ENCODE results near the gene CISD2. TPM values are rescaled to one million over a fixed set of nuclear protein-coding genes. Genes with fewer than 3 reads are reported as not detected.
A peak's percentile ranks its signal among the peaks of the same experiment; 100 is the strongest.
"Not testable (repeated sequence)": the region's sequence is repeated elsewhere in the genome, so short reads cannot be mapped to it uniquely, and the experiment has no call there.

The CISD2 gene
- total RNA-seq, 5 donors from 2014 or later (not counting 1 experiment from before 2014, with no cell fraction given) = 12.2 to 14.2 (median 13.1) TPM

DNA sequence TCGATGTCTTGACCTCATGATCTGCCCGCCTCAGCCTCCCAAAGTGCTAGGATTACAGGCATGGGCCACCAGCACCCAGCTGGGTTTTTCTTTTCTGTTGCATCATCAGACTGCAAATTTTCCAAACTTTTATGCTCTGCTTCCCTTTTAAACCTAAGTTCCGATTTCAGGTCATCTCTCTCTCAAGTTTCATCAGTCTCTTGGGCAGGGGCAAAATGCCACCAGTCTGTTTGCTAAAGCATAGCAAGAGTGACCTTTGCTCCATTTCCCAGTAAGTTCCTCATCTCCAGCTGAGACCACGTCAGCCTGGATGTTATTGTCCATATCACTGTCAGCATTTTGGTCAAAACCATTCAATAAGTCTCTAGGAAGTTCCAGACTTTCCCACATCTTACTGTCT, 9.6 kb downstream of the CISD2 start:
- H3K27me3 ChIP-seq (replicated peaks in 1 of 2; ENCODE audit: control insufficient read depth in 2 of 2, extremely low read depth in 1 of 2, insufficient read depth in 2 of 2, low read length in 1 of 2); H3K27me3 Mint-ChIP-seq; ATAC-seq (replicated peaks in 1 of 4); DNase-seq; H3K4me1 ChIP-seq (ENCODE audit: control insufficient read depth in 1 of 2, extremely low read depth in 1 of 2, insufficient read depth in 2 of 2, low read length in 2 of 2); H3K27ac Mint-ChIP-seq; CTCF ChIA-PET; H3K4me3 Mint-ChIP-seq; H3K4me3 ChIP-seq (ENCODE audit: control insufficient read depth in 1 of 2, extremely low read depth in 1 of 2, low read length in 1 of 2); H3K9me3 ChIP-seq; H3K27ac ChIP-seq (ENCODE audit: low read length); H3K9me3 Mint-ChIP-seq; POLR2A ChIA-PET: not testable (repeated sequence)
- 91% methylated on average over 3 of the region's 4 CpGs for WGBS (ENCODE audit: insufficient coverage)
- peaks cover 4 to 22% (median 21%) of the 10 kb centered on the region in 3 donors for H3K4me1 Mint-ChIP-seq
- H3K36me3 ChIP-seq (ENCODE audit: control insufficient read depth in 2 of 2, extremely low read depth in 1 of 2, insufficient read depth in 1 of 2, low read length in 1 of 2) = peaks cover 0 to 15% of the 10 kb centered on the region in 2 donors
- peaks cover 45% of the 10 kb centered on the region for H3K36me3 Mint-ChIP-seq

DNA sequence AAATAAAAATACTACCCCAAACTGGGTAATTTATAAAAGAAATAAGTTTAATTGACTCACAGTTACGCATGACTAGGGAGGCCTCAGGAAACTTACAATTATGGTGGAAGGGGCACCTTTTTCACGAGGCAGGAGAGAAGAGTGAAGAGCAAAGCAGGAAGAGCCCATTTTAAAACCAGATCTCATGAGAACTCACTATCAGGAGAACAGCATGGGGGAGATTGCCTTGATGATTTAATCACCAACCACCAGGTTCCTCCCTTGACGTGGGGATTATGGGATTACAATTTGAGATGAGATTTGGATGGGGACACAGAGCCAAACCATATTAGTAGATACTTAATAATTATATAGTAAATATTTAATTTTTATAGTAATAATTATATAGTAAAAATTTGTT, 10.1 kb downstream of the CISD2 start:
- H3K9me3 Mint-ChIP-seq = peaks cover 0 to 7% (median 0%) of the 10 kb centered on the region in 3 donors
- Histone ChIP-seq H3K27me3 (replicated peaks in 1 of 2; ENCODE audit: control insufficient read depth in 2 of 2, extremely low read depth in 1 of 2, insufficient read depth in 2 of 2, low read length in 1 of 2) (no peaks in the 10 kb centered on the region), H3K4me1 (ENCODE audit: control insufficient read depth in 1 of 2, extremely low read depth in 1 of 2, insufficient read depth in 2 of 2, low read length in 2 of 2) (no peaks in the 10 kb centered on the region), H3K4me3 (ENCODE audit: control insufficient read depth in 1 of 2, extremely low read depth in 1 of 2, low read length in 1 of 2) (no peak overlapping the region), H3K36me3 (ENCODE audit: control insufficient read depth in 2 of 2, extremely low read depth in 1 of 2, insufficient read depth in 1 of 2, low read length in 1 of 2) (peaks cover 0 to 15% of the 10 kb centered on the region in 2 donors), H3K27ac (ENCODE audit: low read length) (no peak overlapping the region), H3K9me3 (no peaks in the 10 kb centered on the region)
- WGBS (ENCODE audit: insufficient coverage) = no CpG with 5 or more reads among the region's 3 CpGs
- ChIA-PET POLR2A (interaction anchor here in 1 of 2 donors (0.8 kb wide), 1 partner anchor 198 kb away, joined by 5 read pairs; no protein-coding TSS in a partner anchor), CTCF (no interaction called here)
- DNase-seq (no peak), ATAC-seq (replicated peaks in 1 of 4) (no peak)
- H3K4me1 Mint-ChIP-seq = peaks cover 9 to 23% (median 21%) of the 10 kb centered on the region in 3 donors
- no peak overlapping the region for H3K27ac Mint-ChIP-seq
- peaks cover 43% of the 10 kb centered on the region for H3K36me3 Mint-ChIP-seq
- H3K4me3 Mint-ChIP-seq = no peak overlapping the region
- no peaks in the 10 kb centered on the region for H3K27me3 Mint-ChIP-seq

DNA sequence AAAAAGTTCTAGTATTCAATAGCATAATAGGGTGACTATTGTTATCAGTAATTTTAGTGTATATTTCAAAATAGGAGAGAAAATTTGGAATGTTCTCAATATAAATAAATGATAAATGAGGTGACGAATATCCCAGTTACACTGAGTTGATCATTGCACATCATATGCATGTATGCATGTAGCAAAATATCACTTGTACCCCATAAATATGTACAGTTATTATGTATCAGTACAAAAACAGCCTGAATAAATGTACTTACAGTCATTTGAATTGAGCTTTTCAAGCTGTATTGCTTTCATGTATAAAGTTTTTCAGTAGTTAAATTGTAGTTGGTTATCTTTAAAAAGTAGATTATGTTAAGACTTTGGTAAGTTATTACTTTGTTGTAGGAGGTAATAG, 12.6 kb downstream of the CISD2 start:
- Mint-ChIP-seq H3K36me3 (peaks cover 26% of the 10 kb centered on the region), H3K9me3 (peaks cover 0 to 7% (median 0%) of the 10 kb centered on the region in 3 donors), H3K27ac (no peak overlapping the region), H3K4me1 (peaks cover 12 to 14% (median 13%) of the 10 kb centered on the region in 3 donors), H3K27me3 (no peaks in the 10 kb centered on the region), H3K4me3 (no peak overlapping the region)
- Histone ChIP-seq H3K4me1 (ENCODE audit: control insufficient read depth in 1 of 2, extremely low read depth in 1 of 2, insufficient read depth in 2 of 2, low read length in 2 of 2) (no peaks in the 10 kb centered on the region), H3K27ac (ENCODE audit: low read length) (no peak overlapping the region), H3K27me3 (replicated peaks in 1 of 2; ENCODE audit: control insufficient read depth in 2 of 2, extremely low read depth in 1 of 2, insufficient read depth in 2 of 2, low read length in 1 of 2) (no peaks in the 10 kb centered on the region), H3K36me3 (ENCODE audit: control insufficient read depth in 2 of 2, extremely low read depth in 1 of 2, insufficient read depth in 1 of 2, low read length in 1 of 2) (peaks cover 0 to 5% of the 10 kb centered on the region in 2 donors), H3K9me3 (no peaks in the 10 kb centered on the region), H3K4me3 (ENCODE audit: control insufficient read depth in 1 of 2, extremely low read depth in 1 of 2, low read length in 1 of 2) (no peak overlapping the region)
- DNase-seq (no peak), ATAC-seq (replicated peaks in 1 of 4) (no peak)
- no CpG with 5 or more reads among the region's 1 CpG for WGBS (ENCODE audit: insufficient coverage)
- ChIA-PET CTCF (interaction anchor here in 1 of 2 donors (0.6 kb wide), 1 partner anchor 145 kb away, joined by 3 read pairs; no protein-coding TSS in a partner anchor), POLR2A (interaction anchor here in 1 of 2 donors (0.7 kb wide), 1 partner anchor 295 kb away, joined by 3 read pairs; no protein-coding TSS in a partner anchor)

DNA sequence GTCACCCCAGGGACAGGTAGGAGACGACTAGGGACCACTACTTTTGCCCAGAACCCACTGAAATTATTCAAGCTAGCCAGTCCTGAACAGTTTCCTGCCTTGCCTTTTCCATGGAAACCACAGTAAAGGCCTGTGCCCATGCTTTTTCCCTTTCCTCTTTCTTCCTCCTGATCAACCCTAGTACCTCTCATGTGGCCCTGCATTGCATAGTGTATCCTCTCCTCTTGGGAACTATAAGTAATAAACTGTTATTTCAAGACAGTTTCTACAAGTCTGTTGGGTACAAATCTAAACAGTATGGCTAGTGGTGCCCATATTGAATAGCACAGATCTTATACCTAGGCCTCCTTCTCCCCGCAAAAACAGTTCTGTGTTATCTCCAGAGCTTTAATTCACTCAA, 14.5 kb downstream of the CISD2 start:
- Mint-ChIP-seq H3K4me3 (no peak overlapping the region), H3K36me3 (peaks cover 21% of the 10 kb centered on the region), H3K27ac (peak overlapping the region in 1 of 2 donors; percentile 44), H3K9me3 (peaks cover 0 to 3% (median 0%) of the 10 kb centered on the region in 3 donors), H3K27me3 (no peaks in the 10 kb centered on the region), H3K4me1 (peaks cover 12 to 14% (median 13%) of the 10 kb centered on the region in 3 donors)
- Histone ChIP-seq H3K4me3 (ENCODE audit: control insufficient read depth in 1 of 2, extremely low read depth in 1 of 2, low read length in 1 of 2) (no peak overlapping the region), H3K9me3 (no peaks in the 10 kb centered on the region), H3K27me3 (replicated peaks in 1 of 2; ENCODE audit: control insufficient read depth in 2 of 2, extremely low read depth in 1 of 2, insufficient read depth in 2 of 2, low read length in 1 of 2) (no peaks in the 10 kb centered on the region), H3K4me1 (ENCODE audit: control insufficient read depth in 1 of 2, extremely low read depth in 1 of 2, insufficient read depth in 2 of 2, low read length in 2 of 2) (no peaks in the 10 kb centered on the region), H3K27ac (ENCODE audit: low read length) (no peak overlapping the region), H3K36me3 (ENCODE audit: control insufficient read depth in 2 of 2, extremely low read depth in 1 of 2, insufficient read depth in 1 of 2, low read length in 1 of 2) (no peaks in the 10 kb centered on the region)
- no peak for DNase-seq
- 100% methylated on average over 1 of the region's 2 CpGs for WGBS (ENCODE audit: insufficient coverage)
- ATAC-seq (replicated peaks in 1 of 4) = no peak
- CTCF ChIA-PET = interaction anchor here in 1 of 2 donors (0.6 to 1.2 kb wide), 2 partner anchors 14 to 123 kb away, joined by 3 to 4 read pairs; no protein-coding TSS in a partner anchor
- POLR2A ChIA-PET = no interaction called here

DNA sequence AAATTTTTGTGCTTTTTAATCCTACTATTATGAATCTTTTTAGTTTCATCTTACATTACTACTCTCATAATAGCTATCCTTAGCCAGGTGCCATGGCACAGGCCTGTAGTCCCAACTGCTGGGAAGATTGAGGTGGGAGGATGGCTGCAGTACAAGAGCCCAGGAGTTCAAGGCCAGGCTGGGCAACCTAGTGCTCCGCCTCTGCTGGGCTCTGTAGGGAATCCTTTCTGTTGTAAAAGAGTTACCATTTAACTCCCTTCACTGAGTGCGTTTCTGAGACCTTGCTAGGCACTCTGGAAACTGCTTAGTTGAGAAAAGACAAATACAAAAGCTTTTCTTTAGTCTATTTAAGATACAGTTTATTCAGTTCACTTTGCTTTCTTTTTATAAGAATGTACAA, 19.8 kb downstream of the CISD2 start:
- H3K36me3 ChIP-seq (ENCODE audit: control insufficient read depth in 2 of 2, extremely low read depth in 1 of 2, insufficient read depth in 1 of 2, low read length in 1 of 2); H3K4me3 ChIP-seq (ENCODE audit: control insufficient read depth in 1 of 2, extremely low read depth in 1 of 2, low read length in 1 of 2); DNase-seq; CTCF ChIA-PET; H3K9me3 ChIP-seq; H3K9me3 Mint-ChIP-seq; H3K27me3 Mint-ChIP-seq; H3K27ac ChIP-seq (ENCODE audit: low read length); ATAC-seq (replicated peaks in 1 of 4); H3K27ac Mint-ChIP-seq; H3K4me3 Mint-ChIP-seq; H3K4me1 ChIP-seq (ENCODE audit: control insufficient read depth in 1 of 2, extremely low read depth in 1 of 2, insufficient read depth in 2 of 2, low read length in 2 of 2); H3K27me3 ChIP-seq (replicated peaks in 1 of 2; ENCODE audit: control insufficient read depth in 2 of 2, extremely low read depth in 1 of 2, insufficient read depth in 2 of 2, low read length in 1 of 2): not testable (repeated sequence)
- POLR2A ChIA-PET = interaction anchor here in 1 of 2 donors (0.5 kb wide), 1 partner anchor 56 kb away, joined by 4 read pairs; no protein-coding TSS in a partner anchor
- Mint-ChIP-seq H3K4me1 (peaks cover 2 to 12% (median 6%) of the 10 kb centered on the region in 3 donors), H3K36me3 (peaks cover 12% of the 10 kb centered on the region)
- no CpG with 5 or more reads among the region's 2 CpGs for WGBS (ENCODE audit: insufficient coverage)

DNA sequence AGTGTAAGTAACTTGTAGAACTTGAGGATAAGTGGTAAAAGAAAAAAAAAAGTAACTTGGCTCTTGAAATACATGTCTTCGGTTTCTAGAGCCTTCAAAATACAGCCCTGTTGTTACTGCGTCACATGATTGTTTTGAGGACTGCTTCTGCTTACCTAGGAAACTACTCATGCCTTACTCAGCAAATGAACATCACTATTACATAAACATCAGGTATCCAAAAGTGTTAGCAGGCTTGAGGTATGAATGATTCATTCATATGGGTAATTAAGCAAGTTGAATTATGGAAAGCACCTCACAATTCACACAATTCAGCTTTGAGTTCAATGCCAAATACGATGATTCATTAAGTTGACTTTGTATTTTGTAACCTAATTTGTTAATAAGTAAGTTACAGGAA, 21.1 kb downstream of the CISD2 start:
- H3K27me3 Mint-ChIP-seq; H3K36me3 ChIP-seq (ENCODE audit: control insufficient read depth in 2 of 2, extremely low read depth in 1 of 2, insufficient read depth in 1 of 2, low read length in 1 of 2); H3K4me1 ChIP-seq (ENCODE audit: control insufficient read depth in 1 of 2, extremely low read depth in 1 of 2, insufficient read depth in 2 of 2, low read length in 2 of 2); H3K4me1 Mint-ChIP-seq; H3K4me3 ChIP-seq (ENCODE audit: control insufficient read depth in 1 of 2, extremely low read depth in 1 of 2, low read length in 1 of 2); H3K27ac Mint-ChIP-seq; H3K27ac ChIP-seq (ENCODE audit: low read length); H3K9me3 Mint-ChIP-seq; DNase-seq; H3K9me3 ChIP-seq; H3K27me3 ChIP-seq (replicated peaks in 1 of 2; ENCODE audit: control insufficient read depth in 2 of 2, extremely low read depth in 1 of 2, insufficient read depth in 2 of 2, low read length in 1 of 2); CTCF ChIA-PET; ATAC-seq (replicated peaks in 1 of 4); H3K4me3 Mint-ChIP-seq: not testable (repeated sequence)
- no CpG with 5 or more reads among the region's 3 CpGs for WGBS (ENCODE audit: insufficient coverage)
- H3K36me3 Mint-ChIP-seq = peaks cover 12% of the 10 kb centered on the region
- POLR2A ChIA-PET = interaction anchor here in 1 of 2 donors (0.5 kb wide), 1 partner anchor 1683 kb away, joined by 3 read pairs; no protein-coding TSS in a partner anchor
